Fibroblast of the aortic adventitia (primary cell): ENCODE measurements around the gene VOPP1. TPM values are rescaled to one million over a fixed set of nuclear protein-coding genes. Genes with fewer than 3 reads are reported as not detected.

Experiments
- DNase-seq: peaks from one replicate; pipeline ENCODE4 v3.0.0-alpha.2; 2010; ENCODE audit warnings: low read depth
- H3K4me3 ChIP-seq: 2 replicates; pipeline ENCODE4 v1.5.1; 2011; ENCODE audit warnings: low read depth, mild to moderate bottlenecking, control low read depth, low read length, moderate library complexity
- CTCF ChIP-seq: IDR thresholded peaks from 2 replicates; pipeline ENCODE4 v1.5.1; 2011; ENCODE audit warnings: mild to moderate bottlenecking, low read length, control low read depth, inconsistent platforms; ENCODE audit not compliant: insufficient read depth
- total RNA-seq: library from RNA; depleted of rRNA; stranded (reverse); fragments of >200 nt; gene quantifications from 2 replicates; pipeline ENCODE4 v1.2.3, GENCODE V29; 2012; ENCODE audit warnings: low replicate concordance

VOPP1 gene
- total RNA-seq, 1 donor: 89.4 TPM

- H3K4me3 ChIP-seq: no peak overlapping the region
- no peak for TF ChIP-seq CTCF
- no peak for DNase-seq
Observed at GRCh38 chr7:55517936-55518689, 54.2 kb downstream of the VOPP1 start.

GRCh38 chr7:55517191-55517633, 55.1 kb downstream of the VOPP1 start:
- DNase-seq: no peak
- H3K4me3 ChIP-seq: no peak overlapping the region
- no peak for TF ChIP-seq CTCF

GRCh38 chr7:55516409-55516808, 55.9 kb downstream of the VOPP1 start:
- no peak for TF ChIP-seq CTCF

GRCh38 chr7:55515569-55516279, 56.6 kb downstream of the VOPP1 start:
- TF ChIP-seq CTCF: no peak
- H3K4me3 ChIP-seq: no peak overlapping the region
- DNase-seq: peak; percentile 30

More at GRCh38 chr7:55516409-55516808, 55.9 kb downstream of the VOPP1 start:
- no peak overlapping the region for H3K4me3 ChIP-seq
- no peak for DNase-seq

- no peak for TF ChIP-seq CTCF
Observed at GRCh38 chr7:55514546-55515265, 57.6 kb downstream of the VOPP1 start.

GRCh38 chr7:55513868-55514267, 58.4 kb downstream of the VOPP1 start:
- no peak overlapping the region for H3K4me3 ChIP-seq
- TF ChIP-seq CTCF: no peak
- no peak for DNase-seq

More at GRCh38 chr7:55514546-55515265, 57.6 kb downstream of the VOPP1 start:
- DNase-seq: no peak
- H3K4me3 ChIP-seq: no peak overlapping the region
